OCI-LY3 (cell line): ENCODE results near the gene SLC25A48.

Source experiments
- CTCF ChIP-seq: fragments of 200-600, 300-600 bp; sonication (generic); IDR thresholded peaks from 2 replicates; pipeline ENCODE4 v1.5.1; 2014; ENCODE audit warnings: antibody characterized with exemption, low read length, low read depth
- EZH2phosphoT487 ChIP-seq: fragments of 200-600 bp; shearing (Covaris generic); IDR thresholded peaks from 2 replicates; pipeline ENCODE4 v1.6.1; 2018; ENCODE audit warnings: antibody characterized with exemption, mixed run types, low read depth

- TF ChIP-seq EZH2phosphoT487 (no peak), CTCF (no peak)
Measured at GRCh38 chr5:135851915-135852845, 17.7 kb downstream of the SLC25A48 start.
